NCI-H82 treated with DMSO at 0.1 percent for 48 hours (cell line): ENCODE data around the gene CDC123.
"Not testable (repeated sequence)": the region's sequence is repeated elsewhere in the genome, so short reads cannot be mapped to it uniquely, and the experiment has no call there.

ENCODE experiments used
- DNase-seq: peaks from one replicate; lab custom pipeline; 2025; ENCODE audit not compliant: unreplicated experiment; lab: John Stamatoyannopoulos, UW

The CDC123 gene

GRCh38 chr10:12195603-12196506 is at the start of gene CDC123, which contains the start of gene NUDT5:
CDC123 (plus strand) TSS chr10:12196188; CDS start chr10:12196246, 58 bp downstream.
NUDT5 (minus strand) TSS chr10:12195891; CDS start chr10:12186291, 9,600 bp downstream.
- peak; percentile 64 for DNase-seq

GRCh38 chr10:12150163-12150562 is 45.8 kb upstream of the CDC123 start:
- no peak for DNase-seq

GRCh38 chr10:12154516-12154915 is 41.5 kb upstream of the CDC123 start:
- no peak for DNase-seq

- no peak for DNase-seq
Measured at GRCh38 chr10:12156367-12157123, 39.4 kb upstream of the CDC123 start.

- DNase-seq: no peak
Measured at GRCh38 chr10:12158111-12158510, 37.9 kb upstream of the CDC123 start.

GRCh38 chr10:12160664-12161063 is 35.3 kb upstream of the CDC123 start:
- no peak for DNase-seq

GRCh38 chr10:12162927-12163326 is 33.1 kb upstream of the CDC123 start:
- no peak for DNase-seq

- DNase-seq: no peak
Measured at GRCh38 chr10:12164085-12164484, 31.9 kb upstream of the CDC123 start.

- no peak for DNase-seq
Measured at GRCh38 chr10:12165036-12165435, 31.0 kb upstream of the CDC123 start.

- no peak for DNase-seq
Measured at GRCh38 chr10:12165999-12166775, 29.8 kb upstream of the CDC123 start.

- DNase-seq: not testable (repeated sequence)
Measured at GRCh38 chr10:12171512-12171911, 24.5 kb upstream of the CDC123 start.

GRCh38 chr10:12177642-12178041 is 18.3 kb upstream of the CDC123 start:
- DNase-seq: no peak

- no peak for DNase-seq
Measured at GRCh38 chr10:12179606-12180170, 16.3 kb upstream of the CDC123 start.

- no peak for DNase-seq
Measured at GRCh38 chr10:12180221-12180974, 15.6 kb upstream of the CDC123 start.

GRCh38 chr10:12181065-12181775 is 14.8 kb upstream of the CDC123 start:
- no peak for DNase-seq

GRCh38 chr10:12184165-12184564 is 11.8 kb upstream of the CDC123 start:
- DNase-seq: no peak

GRCh38 chr10:12186323-12186722 is 9.7 kb upstream of the CDC123 start:
- no peak for DNase-seq

GRCh38 chr10:12187321-12187905 is 8.6 kb upstream of the CDC123 start:
- no peak for DNase-seq

GRCh38 chr10:12188656-12189055 is 7.3 kb upstream of the CDC123 start:
- DNase-seq: no peak
